GM23248 (cell line): ENCODE results near the gene PRXL2B.

Source experiments
- EZH2 ChIP-seq: fragments of 200-600 bp; sonication (generic); IDR thresholded peaks from 2 replicates; pipeline ENCODE4 v1.6.1; 2018; ENCODE audit warnings: antibody characterized with exemption, mild to moderate bottlenecking; ENCODE audit not compliant: insufficient read depth, poor library complexity, severe bottlenecking
- EZH2phosphoT487 ChIP-seq: fragments of 200-600 bp; sonication (generic); IDR thresholded peaks from 2 replicates; pipeline ENCODE4 v1.6.1; 2018; ENCODE audit warnings: antibody characterized with exemption, moderate library complexity, mild to moderate bottlenecking, low read depth; ENCODE audit not compliant: insufficient read depth

- TF ChIP-seq EZH2 (no peak), EZH2phosphoT487 (no peak)
Measured at GRCh38 chr1:2635361-2636010, 48.9 kb downstream of the PRXL2B start.
